Raji (cell line): Measurements from ENCODE around the gene NOP56.

Source experiments
- POLR2A ChIP-seq: IDR thresholded peaks from 2 replicates; pipeline ENCODE4 v1.6.1; 2011; ENCODE audit warnings: low read depth, low read length, control low read depth; ENCODE audit not compliant: insufficient read depth

NOP56 gene

GRCh38 chr20:2692036-2692885, 39.8 kb downstream of the NOP56 start, which contains the start of gene EBF4:
Gene EBF4 (plus strand): TSS chr20:2692780. CDS start chr20:2693646, 866 bp downstream.
- TF ChIP-seq POLR2A = no peak

- TF ChIP-seq POLR2A = no peak
Measured at GRCh38 chr20:2692886-2693285, 40.5 kb downstream of the NOP56 start.

- no peak for TF ChIP-seq POLR2A
Measured at GRCh38 chr20:2693286-2694007, 41.0 kb downstream of the NOP56 start.

- TF ChIP-seq POLR2A = no peak
Measured at GRCh38 chr20:2694008-2694471, 41.6 kb downstream of the NOP56 start.

GRCh38 chr20:2694519-2694918, 42.1 kb downstream of the NOP56 start:
- TF ChIP-seq POLR2A = no peak

GRCh38 chr20:2695206-2695983, 43.0 kb downstream of the NOP56 start:
- no peak for TF ChIP-seq POLR2A

GRCh38 chr20:2696646-2697045, 44.2 kb downstream of the NOP56 start:
- TF ChIP-seq POLR2A = no peak

GRCh38 chr20:2697768-2698167, 45.3 kb downstream of the NOP56 start:
- no peak for TF ChIP-seq POLR2A

- no peak for TF ChIP-seq POLR2A
Measured at GRCh38 chr20:2698186-2698817, 45.9 kb downstream of the NOP56 start.

- TF ChIP-seq POLR2A = no peak
Measured at GRCh38 chr20:2698912-2699311, 46.5 kb downstream of the NOP56 start.

GRCh38 chr20:2699775-2700413, 47.5 kb downstream of the NOP56 start:
- TF ChIP-seq POLR2A = no peak

GRCh38 chr20:2700913-2701620, 48.6 kb downstream of the NOP56 start:
- TF ChIP-seq POLR2A = no peak

GRCh38 chr20:2701671-2702081, 49.2 kb downstream of the NOP56 start:
- no peak for TF ChIP-seq POLR2A
